OCI-LY7 (cell line): Measurements from ENCODE around the gene YLPM1.

Experiments
- CTCF ChIP-seq: fragments of 200-600 bp; sonication (generic); conservative IDR thresholded peaks from 2 replicates; pipeline ENCODE4 v1.5.1; 2014; ENCODE audit warnings: mild to moderate bottlenecking, antibody characterized with exemption, low read length, moderate library complexity, mixed read lengths
- EZH2phosphoT487 ChIP-seq: fragments of 200-600 bp; sonication (generic); IDR thresholded peaks from 2 replicates; pipeline ENCODE4 v1.6.1; 2018; ENCODE audit warnings: low read depth, borderline replicate concordance, mild to moderate bottlenecking, mixed run types, antibody characterized with exemption, low read length, moderate library complexity, mixed read lengths

- TF ChIP-seq CTCF (no peak), EZH2phosphoT487 (no peak)
These were observed 90.5 kb downstream of the YLPM1 start for GRCh38 chr14:74853581-74853980.
